Stimulated activated CD4-positive, alpha-beta T cell treated with anti-CD3 and anti-CD28 coated beads, Interleukin-15, amount 100 ng/mL, for 24 hours (primary cell): ENCODE measurements around the gene KCTD18.

ENCODE experiments used
- DNase-seq: peaks from one replicate; pipeline ENCODE4 v3.0.0-alpha.2; 2020

KCTD18 gene

DNA sequence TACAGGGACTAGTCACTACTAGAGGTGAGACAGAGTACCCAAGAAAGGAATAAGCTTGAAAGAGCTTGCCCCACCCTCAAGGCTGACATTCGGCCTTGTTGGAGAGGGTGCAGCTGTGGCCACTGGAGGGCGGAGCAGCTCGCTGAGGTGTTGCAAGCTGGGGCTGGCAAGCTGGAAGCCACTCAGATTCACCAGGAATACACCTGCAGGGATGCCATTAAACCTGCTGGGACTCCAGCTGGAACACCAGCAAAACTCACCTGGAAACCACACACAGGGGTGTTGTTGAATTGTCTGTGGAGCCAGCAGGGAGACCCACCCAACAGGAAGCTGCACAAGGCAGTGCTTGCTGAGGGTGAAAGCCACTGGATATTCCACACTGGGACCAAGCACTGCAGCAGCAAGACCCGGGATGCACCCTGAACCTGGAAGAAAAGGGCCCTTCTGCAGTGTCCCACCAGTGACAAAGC is 26.1 kb downstream of the KCTD18 start:
- peak; percentile 43 for DNase-seq

DNA sequence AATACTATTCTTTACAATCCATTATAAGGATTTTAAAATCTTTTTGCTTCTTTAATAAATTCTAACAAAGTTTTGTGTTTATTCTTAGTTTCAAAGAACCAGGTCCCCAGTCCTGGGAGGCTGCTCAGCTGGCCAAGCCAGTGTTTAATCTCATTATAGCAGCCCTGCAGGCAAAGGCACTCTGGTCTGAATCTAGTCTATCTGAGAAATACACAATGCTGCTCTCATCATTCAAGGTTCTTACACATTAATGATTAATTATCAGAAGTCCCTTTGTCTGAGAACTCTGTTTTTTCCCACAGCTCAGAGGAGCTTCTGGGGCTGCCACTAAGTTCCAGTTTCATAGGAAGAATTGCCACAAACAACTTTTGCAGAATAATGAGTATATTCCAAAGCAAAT is 27.7 kb downstream of the KCTD18 start:
- no peak for DNase-seq

DNA sequence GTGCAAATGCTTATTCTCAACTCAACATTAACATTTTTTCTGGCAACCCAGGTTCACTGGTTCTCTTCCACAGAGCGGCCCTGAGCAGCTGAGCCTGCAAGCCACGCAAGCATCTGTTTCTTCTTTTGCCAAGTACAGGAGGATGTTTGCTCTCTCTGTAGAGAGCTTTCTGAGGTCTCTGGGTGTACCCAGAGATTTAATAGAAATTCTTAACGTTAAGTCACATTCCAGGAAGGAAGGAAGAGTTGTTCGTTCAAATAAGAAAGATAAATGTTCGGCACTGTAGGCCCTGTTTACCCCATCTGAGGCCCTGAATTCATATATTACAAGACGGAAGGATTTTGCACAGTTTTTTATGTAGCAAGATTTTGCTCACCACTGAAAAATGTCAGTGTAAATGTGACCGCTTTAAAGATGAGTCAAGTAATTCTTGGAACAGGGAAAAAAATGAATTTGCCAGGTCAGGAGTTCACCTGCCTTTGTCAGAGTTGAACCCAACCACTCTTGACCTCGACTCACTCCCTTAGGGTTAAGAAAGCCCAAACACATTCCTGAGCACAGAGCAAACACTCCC is 30.1 kb downstream of the KCTD18 start:
- no peak for DNase-seq

DNA sequence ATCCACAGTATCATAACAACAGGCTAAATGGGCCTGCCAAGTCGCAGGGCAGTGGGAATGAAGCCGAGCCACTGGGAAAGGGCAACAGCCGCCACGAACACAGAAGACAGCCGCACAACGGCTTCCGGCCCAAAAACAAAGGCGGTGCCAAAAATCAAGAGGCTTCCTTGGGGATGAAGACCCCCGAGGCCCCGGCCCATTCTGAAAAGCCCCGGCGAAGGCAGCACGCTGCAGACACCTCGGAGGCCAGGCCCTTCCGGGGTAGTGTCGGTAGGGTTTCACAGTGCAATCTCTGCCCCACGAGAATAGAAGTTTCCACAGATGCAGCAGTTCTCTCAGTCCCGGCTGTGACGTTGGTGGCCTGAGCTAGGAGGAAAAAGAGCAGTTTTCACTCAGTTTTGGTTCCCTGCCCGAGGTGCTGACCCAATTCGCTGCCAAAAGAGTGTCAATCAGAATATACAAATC is 32.2 kb downstream of the KCTD18 start:
- no peak for DNase-seq

DNA sequence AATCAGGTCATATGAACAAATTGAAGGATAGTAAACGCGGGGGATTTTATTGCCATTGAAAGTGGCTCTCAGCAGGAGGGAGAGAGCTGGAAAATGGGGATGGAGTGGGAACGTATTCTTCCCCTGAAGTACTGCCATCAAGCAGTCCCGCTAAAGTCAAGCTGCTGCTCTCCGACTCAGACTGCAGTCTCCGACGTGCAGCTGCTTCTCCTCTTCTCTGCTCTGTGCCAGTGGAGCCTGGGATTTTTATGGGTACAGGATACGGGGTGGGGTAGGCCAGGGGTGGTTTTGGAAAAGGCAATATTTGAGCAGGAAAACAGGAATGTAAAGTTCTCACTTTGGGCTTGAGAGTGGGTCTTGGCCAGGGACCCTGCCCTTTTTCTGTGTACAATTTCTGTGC is 33.0 kb downstream of the KCTD18 start:
- no peak for DNase-seq

DNA sequence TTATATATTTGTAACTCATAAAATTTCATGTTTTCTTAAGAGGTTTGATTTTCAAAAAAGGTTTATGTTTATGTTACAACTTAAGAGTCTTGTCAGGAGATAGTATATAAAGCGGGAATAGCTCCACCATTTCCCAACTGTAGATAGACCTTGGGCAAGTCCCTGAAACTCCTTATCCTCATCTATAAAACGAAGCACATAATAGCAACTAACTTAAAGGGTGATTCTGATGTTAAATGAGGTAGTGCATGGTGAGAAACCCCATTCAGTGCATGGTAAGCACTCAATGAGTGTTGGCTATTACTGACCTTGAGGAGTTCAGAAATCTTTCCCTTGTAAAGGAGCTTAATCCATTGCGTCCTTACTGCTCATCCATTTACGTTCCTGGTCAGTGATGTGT is 34.1 kb downstream of the KCTD18 start:
- no peak for DNase-seq

DNA sequence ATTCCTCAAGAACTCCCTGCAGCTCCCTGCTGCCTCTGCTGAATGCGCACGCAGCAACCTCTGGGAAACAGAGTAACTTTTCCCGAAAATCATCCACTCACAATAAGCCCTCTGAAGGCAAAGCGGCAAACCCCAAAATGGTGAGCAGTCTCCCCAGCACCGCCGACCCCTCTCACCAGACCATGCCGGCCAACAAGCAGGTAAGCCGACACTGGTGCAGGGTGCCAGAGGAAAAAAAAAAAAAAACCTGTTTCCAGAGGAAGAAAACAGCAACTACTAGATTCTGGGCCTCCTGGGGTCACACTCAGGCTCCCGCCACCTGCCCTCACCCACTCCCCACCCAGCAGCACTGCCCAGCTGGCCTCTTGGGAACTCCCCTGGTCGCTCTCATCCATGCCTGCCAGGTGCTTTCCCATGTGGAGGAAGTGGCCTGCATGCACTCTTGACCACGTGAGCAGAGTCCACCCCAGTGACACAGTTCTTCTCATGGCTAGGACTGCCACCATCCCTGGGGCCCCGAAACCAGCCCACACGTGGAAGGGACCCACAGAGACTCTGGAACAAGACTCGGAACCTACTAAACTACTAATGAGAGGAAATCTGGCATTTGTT is 36.9 kb downstream of the KCTD18 start:
- DNase-seq, result no peak

DNA sequence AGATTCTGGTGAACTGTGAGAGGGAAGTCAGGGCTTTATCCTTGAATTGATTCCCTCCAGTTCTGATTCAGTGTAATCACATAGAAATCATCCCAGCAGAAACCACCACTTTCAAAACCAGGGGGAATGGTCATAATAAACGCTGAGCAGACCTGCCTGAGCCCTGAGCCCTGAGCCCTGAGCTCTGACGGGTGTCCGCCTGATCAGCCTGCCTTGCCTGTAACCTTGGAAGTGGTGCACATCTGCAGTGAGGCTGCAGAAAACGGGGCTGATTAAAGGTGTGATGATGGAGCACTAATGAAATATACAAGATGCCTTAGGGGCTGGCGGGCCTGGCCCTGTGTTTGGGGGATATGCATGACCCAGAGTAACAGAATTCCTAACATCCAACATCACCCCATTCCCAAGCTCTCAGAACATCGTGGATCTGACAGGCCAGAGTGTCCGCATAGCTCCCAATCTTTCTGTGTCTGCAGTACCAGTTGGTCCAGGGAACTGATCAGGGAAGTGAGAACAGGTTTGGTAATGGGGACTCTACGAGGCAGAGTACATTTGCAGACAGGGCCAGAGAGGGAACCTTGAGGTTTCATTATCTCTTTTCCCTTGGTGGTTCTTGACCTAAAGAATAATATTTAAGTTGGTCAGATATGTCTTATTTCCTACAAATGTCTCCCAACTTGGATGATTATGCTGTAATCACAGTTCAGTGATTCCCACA is 37.8 kb downstream of the KCTD18 start:
- no peak for DNase-seq

DNA sequence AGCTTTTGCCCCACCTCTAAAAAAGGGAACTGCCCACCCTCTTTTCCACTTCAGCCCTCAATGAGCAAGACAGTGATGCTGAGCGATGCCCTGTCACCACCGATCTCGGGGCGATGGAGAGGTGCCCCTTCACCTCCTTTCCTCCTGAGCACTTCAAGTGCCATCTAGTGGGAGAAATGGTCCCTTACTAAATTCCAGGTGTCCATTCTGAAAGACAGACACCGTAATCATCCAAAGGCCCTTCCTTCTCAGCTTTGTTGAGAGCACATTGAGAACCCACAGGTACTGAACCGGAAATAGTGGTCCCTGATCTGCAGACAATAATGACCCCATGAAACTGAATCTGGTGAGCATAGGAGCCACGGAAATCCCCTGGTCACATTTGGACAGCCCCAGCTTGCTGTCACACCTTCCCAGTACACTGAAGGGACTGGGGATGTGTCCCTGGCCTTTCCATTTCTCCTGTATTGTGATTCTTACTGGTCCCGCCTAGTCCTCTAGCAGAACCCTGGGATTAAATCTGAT is 38.5 kb downstream of the KCTD18 start:
- peak; percentile 47 for DNase-seq

DNA sequence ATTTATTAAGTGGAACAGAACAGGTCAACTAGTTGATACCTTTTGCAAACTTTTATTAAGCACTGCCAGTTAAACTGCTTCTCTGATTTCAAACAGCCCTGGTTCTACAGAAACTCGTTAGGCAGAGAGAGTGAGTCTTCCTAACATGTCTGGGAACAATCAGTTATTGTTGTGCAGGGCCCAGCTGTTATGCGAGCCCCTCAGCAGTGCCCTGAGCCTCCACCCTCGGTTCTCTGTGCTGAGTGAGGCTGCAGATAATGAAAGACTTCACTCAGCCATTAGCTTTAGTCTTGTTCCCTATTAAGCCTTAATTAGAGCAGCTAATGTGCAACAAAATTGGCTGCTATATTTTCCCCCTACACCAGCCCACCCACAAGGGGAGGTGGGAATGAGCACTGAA is 39.6 kb downstream of the KCTD18 start:
- no peak for DNase-seq

DNA sequence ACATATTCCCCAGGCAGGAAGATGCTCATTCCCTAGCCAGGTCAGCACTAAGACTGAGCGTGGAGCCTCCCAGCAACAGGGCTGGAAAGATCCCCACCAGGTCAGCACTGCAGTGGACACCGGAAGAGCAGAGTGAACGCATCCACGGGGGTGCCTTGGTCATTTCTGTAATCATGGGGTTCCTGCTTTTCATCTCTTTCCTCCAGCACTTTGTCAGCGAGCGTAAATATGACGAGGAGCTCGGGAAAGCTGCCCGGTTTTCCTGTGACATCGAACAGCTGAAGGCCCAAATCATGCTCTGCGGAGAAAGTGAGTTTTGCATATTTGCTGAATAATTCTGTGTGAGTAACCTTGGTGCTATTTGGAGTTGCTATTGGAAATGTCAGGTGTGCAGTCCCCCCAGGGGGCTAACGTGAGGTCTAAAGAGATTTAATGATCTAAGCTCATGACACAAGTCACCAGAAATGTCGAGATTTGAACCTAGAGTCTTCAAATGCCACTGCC is 40.1 kb downstream of the KCTD18 start:
- no peak for DNase-seq

DNA sequence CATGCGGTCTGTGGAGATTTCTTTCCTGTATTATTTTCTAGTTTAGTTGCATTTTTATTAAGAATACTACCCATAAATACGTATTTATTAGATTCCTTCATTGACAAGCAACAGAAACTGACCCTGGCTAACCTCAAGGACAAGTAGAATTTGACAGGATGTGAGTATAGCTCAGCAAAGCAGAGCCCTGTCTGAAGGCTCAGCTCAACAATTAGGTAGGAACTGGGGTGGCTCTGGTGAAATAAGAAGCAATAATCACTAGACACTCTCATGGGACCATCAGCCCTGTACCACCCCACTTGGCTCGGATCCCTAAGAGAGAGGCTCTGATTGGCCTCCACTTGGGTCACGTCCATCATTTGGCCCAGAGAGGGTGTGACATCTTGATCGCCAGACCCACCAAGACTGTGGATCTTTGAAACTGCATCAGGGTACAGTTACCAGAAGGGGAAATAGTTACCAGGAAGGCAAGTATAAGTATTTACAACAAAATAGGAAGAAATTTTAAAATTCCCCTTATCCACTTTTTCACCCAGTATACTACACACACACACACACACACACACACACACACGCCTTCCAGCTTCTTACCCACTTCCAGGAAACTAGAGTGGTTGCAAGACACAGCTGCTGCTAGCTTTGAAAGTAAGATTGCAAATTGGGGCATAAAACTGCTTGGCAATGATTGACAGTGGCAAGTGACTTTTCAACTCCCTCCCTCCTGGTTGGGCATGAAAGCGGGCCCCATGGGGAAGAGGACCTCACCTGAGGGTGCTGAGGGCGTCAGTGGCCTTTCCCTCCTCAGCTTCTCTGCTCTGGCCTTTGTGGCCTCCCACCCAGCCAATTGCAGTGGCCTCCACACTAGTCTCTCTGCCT is 41.8 kb downstream of the KCTD18 start:
- DNase-seq, result no peak

DNA sequence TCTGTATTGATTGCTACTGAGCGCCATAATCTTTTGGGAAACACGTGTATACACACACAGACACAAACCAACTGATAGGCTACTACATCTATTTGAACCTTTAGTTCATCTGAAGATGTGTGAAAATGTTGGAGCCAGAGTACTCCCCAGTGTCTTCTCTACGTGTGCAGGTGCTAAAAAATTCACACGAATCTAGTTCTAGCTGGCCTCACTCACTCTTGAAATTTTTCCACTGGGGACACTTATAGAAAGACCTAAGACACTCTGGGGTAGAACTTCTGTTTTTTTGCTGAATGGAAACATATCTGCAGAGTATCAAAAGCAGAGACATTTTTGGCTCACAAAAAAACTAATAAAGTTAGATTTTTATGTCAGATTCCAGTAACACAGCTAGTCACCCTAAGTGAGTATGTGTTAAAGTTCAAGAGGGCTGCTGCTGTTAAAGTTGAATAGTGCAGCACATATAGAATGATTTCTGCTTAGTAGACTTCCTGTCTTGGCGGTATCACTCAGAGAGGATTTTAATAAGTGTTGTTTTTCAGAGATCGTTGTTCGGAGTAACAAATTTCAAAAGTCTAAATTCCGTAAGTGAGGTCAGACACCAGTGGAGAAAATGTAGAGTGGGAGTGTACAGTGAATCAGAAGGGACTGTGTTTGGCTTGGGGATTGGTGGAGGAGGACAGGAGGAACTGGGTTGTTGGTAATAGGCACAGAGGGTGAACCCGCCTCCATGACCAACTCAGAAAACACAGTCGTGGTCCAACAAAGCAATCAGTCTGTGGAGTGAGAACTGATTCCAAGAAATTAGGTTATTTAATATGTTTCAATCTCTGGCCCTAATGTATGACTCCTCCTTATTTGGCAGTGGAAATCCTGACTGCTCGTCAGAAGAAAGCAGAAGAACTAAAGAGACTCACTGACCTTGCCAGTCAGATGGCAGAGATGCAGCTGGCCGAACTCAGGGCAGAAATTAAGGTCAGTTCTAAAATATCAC is 43.1 kb downstream of the KCTD18 start:
- peak; percentile 56 for DNase-seq

DNA sequence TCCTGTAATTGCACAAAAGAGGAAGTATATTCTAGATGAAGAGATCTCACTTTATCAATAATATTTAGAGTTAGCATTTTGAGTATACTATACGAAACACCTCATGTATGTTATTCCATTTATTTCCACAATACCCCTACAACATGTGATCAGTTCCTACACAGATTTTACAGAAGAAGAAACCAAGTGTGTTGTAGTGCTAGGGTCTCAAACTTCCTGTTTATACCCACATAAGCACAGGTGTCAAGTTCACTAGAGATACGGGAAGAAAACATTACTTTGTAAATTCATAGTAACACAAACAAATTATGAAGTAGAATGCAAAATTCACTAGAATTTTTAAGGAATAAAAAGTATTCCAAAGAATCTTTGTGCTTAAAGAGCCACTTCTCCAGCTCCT is 46.4 kb downstream of the KCTD18 start:
- no peak for DNase-seq

DNA sequence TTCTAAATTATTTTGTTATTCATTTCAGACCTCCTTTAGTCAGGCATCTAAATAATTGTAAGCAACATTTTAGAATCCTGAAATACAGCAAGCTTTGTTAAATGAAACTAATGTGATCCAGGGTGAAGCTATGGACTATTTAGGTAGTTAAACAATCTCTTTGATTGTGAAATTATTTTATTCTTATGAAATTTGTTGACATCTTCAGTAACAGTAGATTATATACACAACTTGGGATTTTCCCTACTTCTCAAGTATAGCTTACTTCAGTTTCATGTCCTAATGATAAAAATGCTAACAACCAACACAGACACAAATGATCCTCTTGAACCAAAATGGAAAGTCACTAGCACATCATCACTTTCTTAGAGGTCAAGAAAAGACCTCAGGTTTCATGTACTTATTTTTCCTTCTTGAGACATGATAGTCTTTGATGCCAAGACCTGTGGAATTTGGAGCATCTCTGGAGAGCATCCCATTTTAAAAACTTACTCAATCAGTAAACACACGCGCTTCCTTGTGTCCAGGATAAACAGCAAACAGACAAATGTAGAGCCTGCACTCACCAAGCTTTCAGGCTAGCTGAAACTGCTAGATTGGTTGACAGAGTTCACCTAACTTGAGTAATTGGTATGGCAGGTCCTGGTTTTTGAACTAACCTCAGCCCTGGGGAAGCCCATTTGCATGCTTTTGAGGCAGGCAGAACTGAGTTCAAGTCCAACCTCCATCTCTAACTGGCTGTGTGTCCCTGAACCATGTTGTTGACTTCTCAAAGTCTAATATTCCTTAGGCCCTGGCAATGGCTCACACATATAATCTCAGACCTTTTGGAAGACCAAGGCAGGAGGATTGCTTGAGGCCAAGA is 47.8 kb downstream of the KCTD18 start:
- DNase-seq, result no peak

DNA sequence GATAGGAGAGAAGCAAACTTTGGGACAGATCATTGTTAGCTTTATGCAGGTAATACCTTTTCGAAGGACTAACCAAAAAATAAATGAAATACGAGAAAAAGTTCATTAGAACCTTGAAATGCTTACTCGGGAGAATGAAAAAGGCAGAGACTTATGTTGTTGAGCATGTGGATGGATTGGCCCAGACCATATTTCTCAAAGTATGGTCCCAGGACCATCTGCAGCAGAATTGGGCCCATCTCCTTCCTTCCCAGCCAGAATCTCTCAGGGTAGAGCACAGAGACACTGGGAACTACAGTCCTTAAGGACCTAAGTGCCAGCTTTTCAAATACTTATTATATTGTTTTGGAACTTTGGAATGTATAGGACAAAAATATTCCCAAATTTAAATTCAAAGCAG is 50.8 kb downstream of the KCTD18 start:
- DNase-seq, result no peak

DNA sequence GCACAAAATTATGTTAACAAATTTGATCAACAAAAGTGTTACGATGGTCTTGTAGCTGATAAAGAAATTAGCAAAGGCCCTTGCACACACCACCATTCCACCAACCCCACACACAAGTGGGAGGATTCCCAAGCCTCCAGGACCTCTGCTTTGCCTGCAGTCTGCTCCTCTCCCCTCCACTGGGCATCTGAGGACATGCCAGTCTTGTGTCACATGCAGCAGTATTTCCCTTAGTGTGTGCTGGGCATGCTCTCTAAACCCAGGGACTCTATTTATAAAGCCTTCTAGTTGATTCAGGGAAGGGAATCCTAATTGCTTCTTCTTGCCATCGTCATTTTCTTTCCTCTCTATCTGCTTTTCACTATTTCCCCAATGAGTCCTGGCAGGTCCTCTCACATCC is 53.3 kb downstream of the KCTD18 start:
- no peak for DNase-seq

DNA sequence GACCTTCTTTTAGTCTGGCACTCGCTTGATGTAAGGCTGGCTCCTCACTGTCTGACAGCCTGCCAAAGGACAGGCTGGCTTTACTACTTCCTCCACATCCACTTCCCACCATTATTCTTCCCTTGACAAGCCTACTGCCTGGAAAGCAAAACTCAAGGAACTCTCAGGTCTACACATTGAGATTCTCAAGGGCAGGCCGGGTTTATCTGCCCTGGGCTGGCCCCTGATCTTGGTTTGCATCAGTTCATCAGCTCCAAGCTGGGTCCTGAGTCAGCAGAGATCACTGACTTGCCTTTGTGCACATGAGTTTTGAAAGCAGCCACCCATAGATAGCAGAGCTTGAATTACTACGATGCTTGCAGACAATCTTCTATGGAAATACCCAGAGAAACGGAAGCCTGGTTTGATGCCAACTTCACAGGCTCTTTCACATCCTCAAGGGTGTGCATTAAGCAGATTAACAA is 53.9 kb downstream of the KCTD18 start:
- DNase-seq, result peak; percentile 54

DNA sequence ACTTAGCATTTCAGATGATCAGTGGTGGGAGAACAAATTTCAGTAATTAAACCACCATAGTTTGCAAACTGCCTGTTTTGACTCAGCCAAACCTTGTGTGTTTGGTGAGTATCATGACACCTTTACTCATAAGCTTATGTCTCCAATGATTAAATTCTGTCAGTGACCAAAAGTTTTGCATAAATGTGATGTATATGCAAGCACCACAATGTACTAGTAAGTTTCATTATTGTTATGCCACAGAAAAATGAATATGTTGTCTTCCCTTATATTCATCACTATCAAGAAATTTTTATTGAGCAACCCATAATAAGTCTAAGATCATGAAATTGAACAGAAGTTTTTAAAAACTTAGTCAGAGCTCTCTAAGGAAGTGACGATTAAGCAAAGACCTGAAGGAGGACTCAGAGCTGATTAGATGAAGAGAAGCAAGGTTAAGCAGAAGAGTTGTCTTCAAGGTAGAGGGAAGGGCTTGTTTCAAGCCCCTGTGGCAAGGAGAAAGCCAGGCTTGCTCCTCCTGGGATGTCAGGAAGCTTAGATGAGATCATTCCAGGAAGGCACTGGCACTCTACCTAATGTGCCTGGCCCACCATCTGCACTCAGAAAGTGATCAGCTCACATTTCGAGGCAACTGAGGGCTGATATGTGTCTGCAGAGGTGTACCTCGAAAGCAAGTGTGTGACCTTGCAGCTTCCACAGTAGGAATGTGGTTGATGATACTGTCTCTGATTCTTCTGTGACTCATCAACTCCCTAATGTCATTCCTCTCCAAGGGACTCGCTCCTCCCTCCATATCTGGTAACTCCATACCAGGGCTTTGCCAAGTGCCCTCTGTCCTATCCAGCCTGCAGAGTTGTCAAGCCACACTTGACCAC is 54.7 kb downstream of the KCTD18 start:
- DNase-seq, result peak; percentile 27
